GM18511 (cell line): Measurements from ENCODE around the gene WDR55.
"Not testable (repeated sequence)": the region's sequence is repeated elsewhere in the genome, so short reads cannot be mapped to it uniquely, and the experiment has no call there.

ENCODE experiments used
- ATAC-seq: cut with Tn5 transposase; IDR thresholded peaks from one replicate; pipeline ENCODE4 v1.9.1; 2021; ENCODE audit warnings: mild to moderate bottlenecking, moderate library complexity; ENCODE audit not compliant: unreplicated experiment

Gene WDR55

GRCh38 chr5:140664359-140665119 is at the start of gene WDR55:
Gene WDR55 (plus strand): TSS chr5:140664904. CDS start chr5:140664913, 9 bp downstream.
- peak; percentile 98 for ATAC-seq

- ATAC-seq: no peak
These were observed 42.4 kb upstream of the WDR55 start for GRCh38 chr5:140622301-140622700.

GRCh38 chr5:140623061-140623460 is 41.6 kb upstream of the WDR55 start:
- ATAC-seq: not testable (repeated sequence)

- not testable (repeated sequence) for ATAC-seq
These were observed 39.8 kb upstream of the WDR55 start for GRCh38 chr5:140624886-140625285.

GRCh38 chr5:140627972-140628371 is 36.7 kb upstream of the WDR55 start:
- ATAC-seq: no peak

GRCh38 chr5:140628711-140629110 is 36.0 kb upstream of the WDR55 start:
- no peak for ATAC-seq

GRCh38 chr5:140630292-140631035 is 34.2 kb upstream of the WDR55 start:
- ATAC-seq: no peak

GRCh38 chr5:140631036-140631417 is 33.7 kb upstream of the WDR55 start:
- no peak for ATAC-seq

GRCh38 chr5:140631831-140632365 is 32.8 kb upstream of the WDR55 start:
- ATAC-seq: peak; percentile 42

GRCh38 chr5:140632366-140633020 is 32.2 kb upstream of the WDR55 start:
- ATAC-seq: peak; percentile 67

- ATAC-seq: peak; percentile 10
These were observed 31.7 kb upstream of the WDR55 start, which contains the start of gene CD14 for GRCh38 chr5:140633021-140633471. Gene CD14 (minus strand): TSS chr5:140633175. CDS start chr5:140633071, 104 bp downstream.

GRCh38 chr5:140633501-140633900 is 31.2 kb upstream of the WDR55 start:
- ATAC-seq: no peak

GRCh38 chr5:140634103-140634502 is 30.6 kb upstream of the WDR55 start:
- no peak for ATAC-seq

GRCh38 chr5:140635291-140636257 is 29.1 kb upstream of the WDR55 start:
- ATAC-seq: no peak

- no peak for ATAC-seq
These were observed 27.2 kb upstream of the WDR55 start for GRCh38 chr5:140637371-140638100.

- ATAC-seq: not testable (repeated sequence)
These were observed 25.9 kb upstream of the WDR55 start for GRCh38 chr5:140638898-140639147.

GRCh38 chr5:140639148-140639981 is 25.3 kb upstream of the WDR55 start, which contains the start of gene TMCO6:
Gene TMCO6 (plus strand): TSS chr5:140639451. CDS start chr5:140639528, 77 bp downstream.
- peak; percentile 94 for ATAC-seq

- ATAC-seq: no peak
These were observed 23.0 kb upstream of the WDR55 start for GRCh38 chr5:140641716-140642115.

GRCh38 chr5:140642718-140643117 is 22.0 kb upstream of the WDR55 start:
- no peak for ATAC-seq
